ENCODE measurements around the gene ICAM5. TPM values are rescaled to one million over a fixed set of nuclear protein-coding genes. Genes with fewer than 3 reads are reported as not detected.

The ICAM5 gene
- total and polyA plus RNA-seq, 10 of the 15 experiments (the other 5 are each of a cell fraction or from before 2014, with no cell fraction given), result 0.14 to 4.6 (median 0.94) TPM; not detected in 2

DNA sequence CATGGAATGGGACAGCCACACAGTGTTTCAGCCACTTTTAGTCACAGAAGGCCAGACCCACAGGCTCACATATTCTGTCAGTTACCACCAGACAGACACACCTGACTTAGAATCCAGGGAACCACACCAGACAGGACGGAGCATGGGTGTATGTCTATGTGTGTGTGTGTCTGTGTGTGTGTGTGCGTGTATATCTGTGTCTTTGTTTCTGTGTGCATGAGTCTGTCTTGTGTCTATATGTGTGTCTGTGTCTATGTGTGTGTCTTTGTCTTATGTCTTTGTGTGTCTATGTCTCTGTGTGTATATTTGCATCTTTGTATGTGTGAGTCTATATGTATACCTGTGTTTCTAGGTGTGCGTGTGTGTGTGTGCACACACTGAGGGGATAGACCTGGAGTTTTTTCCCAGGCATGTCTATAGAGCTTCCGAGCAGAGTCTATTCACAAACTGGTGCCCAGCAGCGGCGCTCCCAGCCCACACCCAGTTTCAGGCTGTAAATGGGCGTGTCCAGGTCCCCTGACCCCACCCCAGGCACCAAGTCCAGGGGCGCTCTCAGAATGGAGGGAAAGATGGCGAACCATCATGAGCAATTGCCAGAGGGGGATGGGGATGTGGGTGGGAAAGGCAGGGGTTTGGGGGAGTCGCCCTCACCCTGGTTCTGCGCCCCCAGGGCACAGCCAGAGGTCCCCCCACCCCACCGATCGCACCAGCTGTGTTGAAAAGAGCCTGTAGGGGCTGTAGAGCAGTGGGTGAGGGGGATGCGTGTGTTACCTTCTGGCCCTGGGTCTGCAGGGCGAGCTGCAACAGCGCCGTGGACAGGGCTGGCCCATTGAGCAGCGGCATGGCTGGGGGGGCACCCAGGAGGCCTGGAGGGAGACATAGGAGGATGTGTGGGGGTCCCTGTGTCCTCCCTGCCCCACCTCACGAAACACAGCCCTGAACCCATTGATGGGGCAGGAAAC lies 32.4 kb downstream of the ICAM5 start:
- no peaks in the 10 kb centered on the region for H3K27me3 ChIP-seq (replicated peaks in 1 of 2; ENCODE audit: control insufficient read depth in 2 of 2, insufficient read depth in 2 of 2, low read length in 1 of 2)
- no peak overlapping the region for H3K27ac ChIP-seq (ENCODE audit: control insufficient read depth, insufficient read depth)
- DNase-seq (ENCODE audit: low read depth, low spot score) (no peak), FAIRE-seq (no peak), ATAC-seq (no peak)
- no peak overlapping the region for H3K4me3 ChIP-seq
- no TSS peak for BruUV-seq (replicated peaks)
- intact Hi-C loops (cut with micrococcal nuclease; ENCODE audit: unreplicated experiment) (no loop called here), in situ Hi-C loops (cut with MboI) (no loop called here)
- no peak overlapping the region for H2AFZ ChIP-seq (ENCODE audit: control insufficient read depth, low read depth, low read length)
- SMC1A ChIA-PET (ENCODE audit: uncharacterized antibody, unreplicated experiment), result no interaction called here
- no peaks in the 10 kb centered on the region for H3K4me1 ChIP-seq (ENCODE audit: control insufficient read depth, insufficient read depth, low read length)
- TF ChIP-seq, protein P1, sequence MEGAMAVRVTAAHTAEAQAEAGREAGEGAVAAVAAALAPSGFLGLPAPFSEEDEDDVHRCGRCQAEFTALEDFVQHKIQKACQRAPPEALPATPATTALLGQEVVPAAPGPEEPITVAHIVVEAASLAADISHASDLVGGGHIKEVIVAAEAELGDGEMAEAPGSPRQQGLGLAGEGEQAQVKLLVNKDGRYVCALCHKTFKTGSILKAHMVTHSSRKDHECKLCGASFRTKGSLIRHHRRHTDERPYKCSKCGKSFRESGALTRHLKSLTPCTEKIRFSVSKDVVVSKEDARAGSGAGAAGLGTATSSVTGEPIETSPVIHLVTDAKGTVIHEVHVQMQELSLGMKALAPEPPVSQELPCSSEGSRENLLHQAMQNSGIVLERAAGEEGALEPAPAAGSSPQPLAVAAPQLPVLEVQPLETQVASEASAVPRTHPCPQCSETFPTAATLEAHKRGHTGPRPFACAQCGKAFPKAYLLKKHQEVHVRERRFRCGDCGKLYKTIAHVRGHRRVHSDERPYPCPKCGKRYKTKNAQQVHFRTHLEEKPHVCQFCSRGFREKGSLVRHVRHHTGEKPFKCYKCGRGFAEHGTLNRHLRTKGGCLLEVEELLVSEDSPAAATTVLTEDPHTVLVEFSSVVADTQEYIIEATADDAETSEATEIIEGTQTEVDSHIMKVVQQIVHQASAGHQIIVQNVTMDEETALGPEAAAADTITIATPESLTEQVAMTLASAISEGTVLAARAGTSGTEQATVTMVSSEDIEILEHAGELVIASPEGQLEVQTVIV (IDR thresholded peaks at IDR 0.05; ENCODE audit: borderline replicate concordance, partially characterized antibody), result no peak
- 0 out of 2 replicates have a peak, but pooled peaks have one; percentile 62 for TF ChIP-seq POLR2AphosphoS5 (IDR thresholded peaks at IDR 0.05; ENCODE audit: low read length)
- 0 out of 2 replicates have a peak, but pooled peaks have one; percentile 15 for TF ChIP-seq POLR2A (IDR thresholded peaks at IDR 0.05; ENCODE audit: low read depth, low read length)
- TF ChIP-seq, protein P2, sequence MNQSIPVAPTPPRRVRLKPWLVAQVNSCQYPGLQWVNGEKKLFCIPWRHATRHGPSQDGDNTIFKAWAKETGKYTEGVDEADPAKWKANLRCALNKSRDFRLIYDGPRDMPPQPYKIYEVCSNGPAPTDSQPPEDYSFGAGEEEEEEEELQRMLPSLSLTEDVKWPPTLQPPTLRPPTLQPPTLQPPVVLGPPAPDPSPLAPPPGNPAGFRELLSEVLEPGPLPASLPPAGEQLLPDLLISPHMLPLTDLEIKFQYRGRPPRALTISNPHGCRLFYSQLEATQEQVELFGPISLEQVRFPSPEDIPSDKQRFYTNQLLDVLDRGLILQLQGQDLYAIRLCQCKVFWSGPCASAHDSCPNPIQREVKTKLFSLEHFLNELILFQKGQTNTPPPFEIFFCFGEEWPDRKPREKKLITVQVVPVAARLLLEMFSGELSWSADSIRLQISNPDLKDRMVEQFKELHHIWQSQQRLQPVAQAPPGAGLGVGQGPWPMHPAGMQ (IDR thresholded peaks at IDR 0.05; ENCODE audit: borderline replicate concordance), result no peak
- POLR2A ChIA-PET, result no interaction called here
- RAD21 ChIA-PET (ENCODE audit: unreplicated experiment), result no interaction called here
- WGBS (ENCODE audit: insufficient coverage, insufficient replicate concordance, low lambda C conversion rate, missing lambda C conversion rate), result 90% methylated on average over 19 of the region's 19 CpGs
- no peak overlapping the region for H3K9ac ChIP-seq (ENCODE audit: control insufficient read depth, insufficient read depth, low read length)
- no peaks in the 10 kb centered on the region for H4K20me1 ChIP-seq (ENCODE audit: control insufficient read depth, insufficient read depth)
- H3K79me2 ChIP-seq (ENCODE audit: control insufficient read depth, insufficient read depth, low read length), result no peaks in the 10 kb centered on the region
- CTCF ChIA-PET, result no interaction called here
- H3K9me3 ChIP-seq (replicated peaks; ENCODE audit: control insufficient read depth, insufficient read depth, low read length), result no peaks in the 10 kb centered on the region
- peaks cover 5 to 46% of the 10 kb centered on the region in 2 experiments; a peak in 3 of 4 replicates for H3K36me3 ChIP-seq (ENCODE audit: control insufficient read depth in 2 of 2, insufficient read depth in 2 of 2, low read length in 1 of 2)
- H3K4me2 ChIP-seq (ENCODE audit: control insufficient read depth, insufficient read depth), result no peak overlapping the region

Data from GM12878 (cell line).